Endodermal cell (in vitro differentiated cells): ENCODE measurements around the gene GAGE12G. TPM values are rescaled to one million over a fixed set of nuclear protein-coding genes. Genes with fewer than 3 reads are reported as not detected.

Source experiments
- DNase-seq: peaks from one replicate; pipeline ENCODE4 v3.0.0-alpha.2; 2017
- H3K27ac ChIP-seq: 2 replicates; pipeline ENCODE4 v1.5.1; 2013; ENCODE audit warnings: mild to moderate bottlenecking, low read depth, low read length, moderate library complexity
- H3K27me3 ChIP-seq: 2 replicates; pipeline ENCODE4 v1.6.1; 2013; ENCODE audit warnings: mild to moderate bottlenecking, low read length, moderate library complexity; ENCODE audit not compliant: insufficient read depth, control insufficient read depth, poor library complexity, severe bottlenecking
- H3K36me3 ChIP-seq: 2 replicates; pipeline ENCODE4 v1.7.0; 2013; ENCODE audit warnings: mild to moderate bottlenecking, low read length, moderate library complexity; ENCODE audit not compliant: control insufficient read depth, insufficient read depth
- H3K4me1 ChIP-seq: one replicate; pipeline ENCODE4 v1.7.0; 2013; ENCODE audit warnings: low read length; ENCODE audit not compliant: control insufficient read depth, insufficient read depth
- H3K4me3 ChIP-seq: 2 replicates; pipeline ENCODE4 v1.5.1; 2013; ENCODE audit warnings: mild to moderate bottlenecking, low read length, moderate library complexity
- H3K9ac ChIP-seq: 2 replicates; pipeline ENCODE4 v1.6.1; 2013; ENCODE audit warnings: mild to moderate bottlenecking, low read length, moderate library complexity; ENCODE audit not compliant: poor library complexity, severe bottlenecking; ENCODE audit errors: extremely low read depth
- H3K9me3 ChIP-seq: 2 replicates; pipeline ENCODE4 v1.6.1; 2013; ENCODE audit warnings: mild to moderate bottlenecking, low read length, moderate library complexity; ENCODE audit not compliant: control insufficient read depth
- H3K27ac Mint-ChIP-seq: 2 replicates; pipeline ENCODE4 v1.8.0; 2020; ENCODE audit warnings: mixed read lengths
- H3K27me3 Mint-ChIP-seq: 2 replicates; pipeline ENCODE4 v1.8.0; 2021; ENCODE audit warnings: mild to moderate bottlenecking, mixed read lengths; ENCODE audit not compliant: insufficient read depth
- H3K36me3 Mint-ChIP-seq: 2 replicates; pipeline ENCODE4 v1.8.0; 2020; ENCODE audit warnings: low read depth, mixed read lengths
- H3K4me1 Mint-ChIP-seq: 2 replicates; pipeline ENCODE4 v1.8.0; 2020; ENCODE audit warnings: mixed read lengths
- H3K4me3 Mint-ChIP-seq: 2 replicates; pipeline ENCODE4 v1.8.0; 2020; ENCODE audit warnings: mild to moderate bottlenecking, moderate library complexity, mixed read lengths
- H3K9me3 Mint-ChIP-seq: 2 replicates; pipeline ENCODE4 v1.8.0; 2020; ENCODE audit warnings: mild to moderate bottlenecking, mixed read lengths
- WGBS, 2 experiments: methylation state at CpG; one replicate each; pipeline versions ENCODE4 v1.1.5 to v1.1.7; 2013; ENCODE audit warnings: missing lambda C conversion rate in 2 of 2, mixed read lengths in 1 of 2; ENCODE audit not compliant: insufficient coverage in 1 of 2, insufficient read length in 1 of 2; 5-methylcytosine and 5-hydroxymethylcytosine counted together
- total RNA-seq, 2 donors: library from RNA; stranded (reverse); fragmentation: NEBNext Ultra II Directional in 1 of 2; extraction: Animal tissue kit (Norgen Biotek cat#: 25700) in 1 of 2; gene quantifications; 2 replicates in 1 of 2; 3 replicates in 1 of 2; pipeline ENCODE4 v1.2.1, GENCODE V29; 2021
- TF ChIP-seq, protein P1 (sequence below): fragments of 200-600 bp; sonication (generic); conservative IDR thresholded peaks from 2 replicates; pipeline ENCODE4 v1.5.0; 2021; ENCODE audit warnings: antibody characterized with exemption, mild to moderate bottlenecking

Gene GAGE12G
- total RNA-seq, 2 donors from 2014 or later, result not detected

- no peak for DNase-seq
- Histone ChIP-seq H3K4me3 (no peak overlapping the region), H3K9me3 (no peaks in the 10 kb centered on the region), H3K27ac (no peak overlapping the region), H3K4me1 (no peaks in the 10 kb centered on the region), H3K9ac (no peak overlapping the region), H3K27me3 (no peaks in the 10 kb centered on the region), H3K36me3 (no peaks in the 10 kb centered on the region)
- 90 to 100% methylated on average over 3 to 7 of the region's 7 CpGs for WGBS, 2 experiments
- no peaks in the 10 kb centered on the region for H3K27me3 Mint-ChIP-seq
- no peak overlapping the region for H3K4me3 Mint-ChIP-seq
- no peaks in the 10 kb centered on the region for H3K36me3 Mint-ChIP-seq
- H3K9me3 Mint-ChIP-seq, result peaks cover 55% of the 10 kb centered on the region
- H3K4me1 Mint-ChIP-seq, result no peaks in the 10 kb centered on the region
- no peak overlapping the region for H3K27ac Mint-ChIP-seq
- TF ChIP-seq, protein P1, sequence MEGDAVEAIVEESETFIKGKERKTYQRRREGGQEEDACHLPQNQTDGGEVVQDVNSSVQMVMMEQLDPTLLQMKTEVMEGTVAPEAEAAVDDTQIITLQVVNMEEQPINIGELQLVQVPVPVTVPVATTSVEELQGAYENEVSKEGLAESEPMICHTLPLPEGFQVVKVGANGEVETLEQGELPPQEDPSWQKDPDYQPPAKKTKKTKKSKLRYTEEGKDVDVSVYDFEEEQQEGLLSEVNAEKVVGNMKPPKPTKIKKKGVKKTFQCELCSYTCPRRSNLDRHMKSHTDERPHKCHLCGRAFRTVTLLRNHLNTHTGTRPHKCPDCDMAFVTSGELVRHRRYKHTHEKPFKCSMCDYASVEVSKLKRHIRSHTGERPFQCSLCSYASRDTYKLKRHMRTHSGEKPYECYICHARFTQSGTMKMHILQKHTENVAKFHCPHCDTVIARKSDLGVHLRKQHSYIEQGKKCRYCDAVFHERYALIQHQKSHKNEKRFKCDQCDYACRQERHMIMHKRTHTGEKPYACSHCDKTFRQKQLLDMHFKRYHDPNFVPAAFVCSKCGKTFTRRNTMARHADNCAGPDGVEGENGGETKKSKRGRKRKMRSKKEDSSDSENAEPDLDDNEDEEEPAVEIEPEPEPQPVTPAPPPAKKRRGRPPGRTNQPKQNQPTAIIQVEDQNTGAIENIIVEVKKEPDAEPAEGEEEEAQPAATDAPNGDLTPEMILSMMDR, result no peak
Measured at GRCh38 chrX:49610718-49611310, 40.6 kb downstream of the GAGE12G start.

DNA sequence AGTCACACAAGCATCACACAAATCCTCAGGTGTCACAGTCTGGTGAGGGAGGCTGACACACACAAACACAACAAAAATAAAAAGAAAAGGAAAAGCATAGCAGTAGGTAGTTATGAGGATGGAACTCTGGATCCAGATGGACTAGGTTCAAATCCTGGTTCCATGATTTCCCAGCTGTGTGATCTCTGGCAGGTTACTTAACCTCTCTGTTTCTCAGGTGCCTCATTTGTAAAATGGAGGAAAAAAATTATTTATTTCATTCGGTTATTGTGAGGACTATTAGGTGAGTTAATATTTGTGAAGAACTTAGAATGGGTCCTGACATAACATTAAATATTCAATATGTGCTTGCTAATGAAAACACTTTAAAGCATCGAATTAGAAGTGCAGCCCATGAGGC, 48.4 kb downstream of the GAGE12G start:
- no peak overlapping the region for H3K4me3 ChIP-seq
- no peak overlapping the region for H3K27ac ChIP-seq
- 90% methylated on average over 2 of the region's 2 CpGs; no CpG with 5 or more reads in 1 of the 2 experiments for WGBS, 2 experiments
- Mint-ChIP-seq H3K27ac (no peak overlapping the region), H3K27me3 (no peaks in the 10 kb centered on the region), H3K4me3 (no peak overlapping the region), H3K9me3 (peaks cover 47% of the 10 kb centered on the region), H3K36me3 (no peaks in the 10 kb centered on the region), H3K4me1 (no peaks in the 10 kb centered on the region)
- no peaks in the 10 kb centered on the region for H3K27me3 ChIP-seq
- H3K4me1 ChIP-seq, result no peaks in the 10 kb centered on the region
- no peak for DNase-seq
- TF ChIP-seq, protein P1, result no peak
- no peaks in the 10 kb centered on the region for H3K36me3 ChIP-seq
- H3K9ac ChIP-seq, result no peak overlapping the region
- H3K9me3 ChIP-seq, result no peaks in the 10 kb centered on the region

Other genes with a start within 250 kb of the GAGE12G start
- gene GAGE12J, start 248.4 kb upstream of the GAGE12G start, total RNA-seq, result not detected
- gene GAGE13, start 238.8 kb upstream of the GAGE12G start, total RNA-seq, result not detected
- gene GAGE12C, start 38.2 kb upstream of the GAGE12G start, total RNA-seq, result not detected
- gene GAGE12D, start 28.7 kb upstream of the GAGE12G start, total RNA-seq, result not detected
- not detected for gene GAGE12E, start 19.1 kb upstream of the GAGE12G start, total RNA-seq
- not detected for gene GAGE12F, start 9.6 kb upstream of the GAGE12G start, total RNA-seq
- not detected for gene GAGE12H, start 9.5 kb downstream of the GAGE12G start, total RNA-seq
- gene GAGE2A, start 19.1 kb downstream of the GAGE12G start, total RNA-seq, result not detected
- not detected for gene GAGE1, start 28.6 kb downstream of the GAGE12G start, total RNA-seq
- gene PAGE1, start 125.6 kb downstream of the GAGE12G start, total RNA-seq, result not detected